Mammary epithelial cell (primary cell): ENCODE data around the gene CRIM1.

ENCODE experiments used
- CTCF ChIP-seq, 2 donors: IDR thresholded peaks in 1 of 2; conservative IDR thresholded peaks in 1 of 2; 2 replicates each; pipeline ENCODE4 v1.5.1; 2011 to 2012; ENCODE audit warnings: inconsistent platforms in 2 of 2, low read length in 2 of 2, mild to moderate bottlenecking in 2 of 2, control low read depth in 1 of 2, low read depth in 1 of 2; ENCODE audit not compliant: insufficient read depth in 1 of 2; ENCODE audit errors: extremely low read depth in 1 of 2
- EZH2 ChIP-seq: IDR thresholded peaks from 2 replicates; pipeline ENCODE4 v1.6.1; 2012; ENCODE audit warnings: low read length, inconsistent platforms, borderline replicate concordance

- TF ChIP-seq CTCF (conservative IDR thresholded peaks at IDR 0.05 in 1 of 2, IDR thresholded peaks at IDR 0.05 in 1 of 2; ENCODE audit: extremely low read depth in 1 of 2, insufficient read depth in 1 of 2, low read depth in 1 of 2, low read length in 2 of 2) (no peak), EZH2 (no peak)
Measured at GRCh38 chr2:36338124-36338826, 17.3 kb upstream of the CRIM1 start.
